Spinal cord (tissue), 10 donors: ENCODE results near the gene USP25. TPM values are rescaled to one million over a fixed set of nuclear protein-coding genes. Genes with fewer than 3 reads are reported as not detected.
A peak's percentile ranks its signal among the peaks of the same experiment; 100 is the strongest.

ENCODE experiments used
- DNase-seq, 6 donors: peaks; one replicate each; pipeline versions ENCODE4 v3.0.0 to v3.0.0-alpha.2; 2013 to 2015; ENCODE audit warnings: low spot score in 6 of 6, low read depth in 4 of 6
- H3K27ac ChIP-seq: one replicate; pipeline ENCODE4 v1.5.1; 2013; ENCODE audit warnings: low read depth, low read length, control low read depth
- H3K27me3 ChIP-seq: one replicate; pipeline ENCODE4 v1.6.1; 2013; ENCODE audit warnings: low read length; ENCODE audit not compliant: control insufficient read depth, insufficient read depth
- H3K36me3 ChIP-seq: one replicate; pipeline ENCODE4 v1.6.1; 2013; ENCODE audit warnings: low read length; ENCODE audit not compliant: control insufficient read depth, insufficient read depth
- H3K4me1 ChIP-seq: one replicate; pipeline ENCODE4 v1.6.1; 2013; ENCODE audit warnings: low read length; ENCODE audit not compliant: control insufficient read depth, insufficient read depth
- H3K4me3 ChIP-seq: one replicate; pipeline ENCODE4 v1.5.1; 2013; ENCODE audit warnings: low read depth, low read length, control low read depth
- H3K9me3 ChIP-seq: one replicate; pipeline ENCODE4 v1.6.1; 2013; ENCODE audit warnings: low read length; ENCODE audit not compliant: control insufficient read depth, insufficient read depth
- WGBS: methylation state at CpG from one replicate; pipeline ENCODE4 v1.1.5; 2013; ENCODE audit warnings: missing lambda C conversion rate; ENCODE audit not compliant: insufficient coverage; 5-methylcytosine and 5-hydroxymethylcytosine counted together
- long read RNA-seq, 4 donors: transcript quantifications; one replicate each; lab custom pipeline, GENCODE V29; 2026
- polyA plus RNA-seq, 2 donors: library from polyadenylated mRNA; unstranded; fragments of 120-200 nt; gene quantifications; one replicate each; pipeline ENCODE4 v1.2.1, GENCODE V29; 2013; ENCODE audit not compliant: insufficient read length in 2 of 2
- total RNA-seq, 2 donors: library from RNA; depleted of rRNA in 1 of 2; stranded (reverse); fragments of 120-200 nt in 1 of 2; fragments of >200 nt in 1 of 2; gene quantifications; one replicate each; pipeline versions ENCODE4 v1.2.3 to v1.2.4, GENCODE V29; 2013 to 2014
- donor health status: healthy.

Gene USP25
- total RNA-seq (10 to 100 TPM; 76.9 to 87.9 TPM), polyA plus RNA-seq (10 to 100 TPM; 27.5 to 28.8 TPM)
- long read RNA-seq, donor 1, partial matches to known transcripts, result 0 of 4 reads
- long read RNA-seq, donor 1, other reads (novel, unspliced or antisense), result 0 of 4 reads
- long read RNA-seq, donor 2, result 0 reads
- long read RNA-seq, donor 3, result 0 reads
- long read RNA-seq, donor 4, partial matches to known transcripts, result 6 of 7 reads
- long read RNA-seq, donor 4, other reads (novel, unspliced or antisense), result 0 of 7 reads

GRCh38 chr21:15729674-15730483 lies at the start of gene USP25:
Gene USP25, plus strand, starts transcription at chr21:15729982. Its CDS starts 412 bp downstream, at chr21:15730394.
- H3K27ac ChIP-seq, result peak within 1 kb of the TSS; percentile 84
- no peaks in the 10 kb centered on the region for H3K27me3 ChIP-seq
- no peaks in the 10 kb centered on the region for H3K36me3 ChIP-seq
- WGBS, result under 1% methylated on average over 108 of the region's 123 CpGs
- peaks cover 3% of the 10 kb centered on the region for H3K4me1 ChIP-seq
- peak in 5 of 6 donors; percentile 57 to 91 (median 62) for DNase-seq
- no peaks in the 10 kb centered on the region for H3K9me3 ChIP-seq
- peak within 1 kb of the TSS; percentile 64 for H3K4me3 ChIP-seq

GRCh38 chr21:15682186-15682895 lies 47.4 kb upstream of the USP25 start:
- H3K4me1 ChIP-seq, result no peaks in the 10 kb centered on the region
- H3K4me3 ChIP-seq, result no peak overlapping the region
- WGBS, result 76% methylated on average over 4 of the region's 6 CpGs
- no peak overlapping the region for H3K27ac ChIP-seq
- no peaks in the 10 kb centered on the region for H3K27me3 ChIP-seq
- no peak for DNase-seq
- no peaks in the 10 kb centered on the region for H3K36me3 ChIP-seq
- H3K9me3 ChIP-seq, result no peaks in the 10 kb centered on the region

- WGBS, result no CpG with 5 or more reads among the region's 2 CpGs
- DNase-seq, result no peak
- H3K27ac ChIP-seq, result no peak overlapping the region
These were observed 46.8 kb upstream of the USP25 start for GRCh38 chr21:15682977-15683376.

GRCh38 chr21:15686506-15686905 lies 43.3 kb upstream of the USP25 start:
- H3K4me1 ChIP-seq, result no peaks in the 10 kb centered on the region
- no peak for DNase-seq
- no peaks in the 10 kb centered on the region for H3K9me3 ChIP-seq
- H3K36me3 ChIP-seq, result no peaks in the 10 kb centered on the region
- H3K27me3 ChIP-seq, result no peaks in the 10 kb centered on the region
- WGBS, result 70% methylated on average over 1 of the region's 1 CpG
- no peak overlapping the region for H3K27ac ChIP-seq
- no peak overlapping the region for H3K4me3 ChIP-seq

More at GRCh38 chr21:15682977-15683376, 46.8 kb upstream of the USP25 start:
- Histone ChIP-seq H3K9me3 (no peaks in the 10 kb centered on the region), H3K4me1 (no peaks in the 10 kb centered on the region), H3K36me3 (no peaks in the 10 kb centered on the region), H3K4me3 (no peak overlapping the region), H3K27me3 (no peaks in the 10 kb centered on the region)

- Histone ChIP-seq H3K36me3 (no peaks in the 10 kb centered on the region), H3K9me3 (no peaks in the 10 kb centered on the region), H3K27ac (no peak overlapping the region), H3K27me3 (no peaks in the 10 kb centered on the region), H3K4me1 (no peaks in the 10 kb centered on the region), H3K4me3 (no peak overlapping the region)
- no peak for DNase-seq
- no CpG with 5 or more reads among the region's 3 CpGs for WGBS
These were observed 42.6 kb upstream of the USP25 start for GRCh38 chr21:15687208-15687607.

- H3K27me3 ChIP-seq, result no peaks in the 10 kb centered on the region
- H3K36me3 ChIP-seq, result no peaks in the 10 kb centered on the region
- no peak overlapping the region for H3K27ac ChIP-seq
- H3K4me1 ChIP-seq, result no peaks in the 10 kb centered on the region
- H3K9me3 ChIP-seq, result no peaks in the 10 kb centered on the region
- no CpG with 5 or more reads among the region's 3 CpGs for WGBS
- no peak for DNase-seq
- H3K4me3 ChIP-seq, result no peak overlapping the region
These were observed 41.8 kb upstream of the USP25 start for GRCh38 chr21:15688016-15688415.

DNA sequence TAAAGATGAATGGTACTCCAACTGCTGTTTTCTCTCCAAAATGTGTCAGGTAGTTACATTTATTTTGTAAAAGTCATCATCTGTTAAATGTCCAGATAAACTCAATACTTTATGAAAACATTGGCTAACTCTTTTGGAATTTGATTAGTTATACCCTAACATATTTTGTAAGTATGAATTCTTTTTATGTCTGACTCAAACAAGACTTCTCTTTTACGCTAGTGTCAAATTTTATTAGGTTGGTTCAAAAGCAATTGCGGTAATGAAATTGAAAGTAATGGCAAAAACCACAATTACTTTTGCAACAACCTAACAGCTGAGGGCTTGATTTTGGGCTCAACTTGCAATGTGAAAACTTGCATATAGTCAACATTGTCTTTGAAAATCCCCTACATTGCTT lies 41.0 kb upstream of the USP25 start:
- Histone ChIP-seq H3K27me3 (no peaks in the 10 kb centered on the region), H3K27ac (no peak overlapping the region), H3K4me3 (no peak overlapping the region), H3K36me3 (no peaks in the 10 kb centered on the region), H3K4me1 (no peaks in the 10 kb centered on the region), H3K9me3 (no peaks in the 10 kb centered on the region)
- no CpG with 5 or more reads among the region's 2 CpGs for WGBS
- no peak for DNase-seq

DNA sequence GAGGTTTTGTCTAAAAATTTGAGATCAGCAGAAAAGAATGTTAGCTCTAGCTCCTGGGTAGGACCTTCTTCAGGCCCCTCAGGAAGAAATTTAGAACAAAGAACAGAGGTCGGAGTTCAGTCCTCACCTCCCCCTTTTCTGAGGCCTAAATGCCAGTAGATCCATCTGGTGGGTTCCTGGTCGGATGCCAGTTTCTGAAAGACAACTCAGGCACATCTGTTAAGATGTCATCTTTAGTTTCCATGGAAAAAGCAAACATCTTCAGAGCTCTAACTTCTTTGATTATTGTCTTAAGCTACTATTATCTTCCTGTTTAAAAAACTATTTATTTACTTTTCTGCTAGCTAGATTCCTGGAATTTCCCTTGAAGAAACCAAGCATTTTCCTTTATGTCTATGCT lies 37.1 kb upstream of the USP25 start:
- Histone ChIP-seq H3K36me3 (no peaks in the 10 kb centered on the region), H3K9me3 (no peaks in the 10 kb centered on the region), H3K27ac (no peak overlapping the region), H3K4me1 (no peaks in the 10 kb centered on the region), H3K27me3 (no peaks in the 10 kb centered on the region), H3K4me3 (no peak overlapping the region)
- peak in 1 of 6 donors; percentile 1 for DNase-seq
- 89% methylated on average over 1 of the region's 2 CpGs for WGBS

DNA sequence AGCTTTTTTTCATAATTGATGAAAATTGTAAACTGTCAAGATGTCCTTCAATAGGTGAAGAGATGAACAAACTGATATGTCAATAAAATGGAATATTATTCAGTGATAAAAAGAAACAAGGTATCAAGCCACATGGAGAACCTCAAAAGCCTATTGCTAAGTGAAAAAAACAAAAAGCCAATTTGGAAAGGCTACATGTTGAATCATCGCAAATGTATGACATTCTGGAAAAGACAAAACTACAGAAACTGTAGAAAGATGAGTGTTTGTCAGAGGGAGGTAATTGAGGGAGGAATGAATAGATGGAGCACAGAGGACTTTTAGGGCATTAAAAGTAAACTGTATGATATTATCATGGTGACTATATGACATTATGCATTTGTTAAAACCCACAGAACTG lies 34.5 kb upstream of the USP25 start:
- Histone ChIP-seq H3K4me3 (no peak overlapping the region), H3K27me3 (no peaks in the 10 kb centered on the region), H3K27ac (no peak overlapping the region), H3K36me3 (no peaks in the 10 kb centered on the region), H3K4me1 (no peaks in the 10 kb centered on the region), H3K9me3 (no peaks in the 10 kb centered on the region)
- WGBS, result 100% methylated on average over 1 of the region's 1 CpG
- no peak for DNase-seq
